Tibial nerve (tissue), 4 donors: Measurements from ENCODE around the gene SIRT6. TPM values are rescaled to one million over a fixed set of nuclear protein-coding genes. Genes with fewer than 3 reads are reported as not detected.
"Not testable (repeated sequence)": the region's sequence is repeated elsewhere in the genome, so short reads cannot be mapped to it uniquely, and the experiment has no call there.

Experiments
- DNase-seq, 2 donors: peaks; one replicate each; pipeline ENCODE4 v3.0.0-alpha.2; 2019; ENCODE audit warnings: low spot score in 2 of 2
- H3K27ac ChIP-seq, 4 donors: fragments of 200-600 bp; sonication (generic) in 3 of 4; one replicate each; pipeline ENCODE4 v1.5.1; 2017 to 2019; ENCODE audit warnings: mild to moderate bottlenecking in 1 of 4
- H3K27me3 ChIP-seq, 2 donors: fragments of 200-600 bp; sonication (generic) in 1 of 2; one replicate each; pipeline versions ENCODE4 v1.5.1 to v1.6.0; 2017 to 2019
- H3K36me3 ChIP-seq, 3 donors: fragments of 200-600 bp; sonication (generic); one replicate each; pipeline ENCODE4 v1.5.1; 2018 to 2019
- H3K4me1 ChIP-seq, 4 donors: fragments of 200-600 bp; sonication (generic) in 3 of 4; one replicate each; pipeline ENCODE4 v1.5.1; 2017 to 2019
- H3K4me3 ChIP-seq, 4 donors: fragments of 200-600 bp; sonication (generic) in 3 of 4; one replicate each; pipeline ENCODE4 v1.5.1; 2017 to 2019; ENCODE audit warnings: mild to moderate bottlenecking in 1 of 4, moderate library complexity in 1 of 4
- H3K9me3 ChIP-seq, 4 donors: fragments of 200-600 bp; sonication (generic) in 3 of 4; one replicate each; pipeline ENCODE4 v1.5.1; 2017 to 2019
- CTCF ChIP-seq, 5 experiments: fragments of 200-600 bp in 3 of 5; fragments of 450-650 bp in 2 of 5; sonication (generic) in 3 of 5; IDR thresholded peaks; one replicate each; pipeline ENCODE4 v1.5.1; 2016 to 2019; ENCODE audit warnings: antibody characterized with exemption in 5 of 5, mild to moderate bottlenecking in 3 of 5, moderate library complexity in 2 of 5
- EP300 ChIP-seq, 2 donors: sonication (generic); formaldehyde crosslinking; IDR thresholded peaks; one replicate each; pipeline ENCODE4 v1.6.1; 2017; ENCODE audit warnings: antibody characterized with exemption in 2 of 2, mild to moderate bottlenecking in 1 of 2
- POLR2A ChIP-seq, 2 donors: fragments of 450-650 bp; IDR thresholded peaks; one replicate each; pipeline ENCODE4 v1.6.1; 2017; ENCODE audit warnings: antibody characterized with exemption in 2 of 2, mild to moderate bottlenecking in 2 of 2, moderate library complexity in 2 of 2
- WGBS, 2 donors: methylation state at CpG; one replicate each; pipeline ENCODE4 v1.1.5; 2018; 5-methylcytosine and 5-hydroxymethylcytosine counted together
- total RNA-seq, 4 donors: library from RNA; depleted of rRNA; stranded (reverse); fragments of >200 nt; gene quantifications; one replicate each; pipeline ENCODE4 v1.1.0, GENCODE V29; 2016

Gene SIRT6
- total RNA-seq, 4 donors from 2014 or later = 17.7 to 41.4 (median 38.2) TPM

- H3K27me3 ChIP-seq = no peaks in the 10 kb centered on the region
- H3K4me3 ChIP-seq = no peak overlapping the region
- TF ChIP-seq EP300 (IDR thresholded peaks at IDR 0.05) (no peak), POLR2A (IDR thresholded peaks at IDR 0.05) (no peak), CTCF (IDR thresholded peaks at IDR 0.05) (no peak)
- H3K9me3 ChIP-seq = no peaks in the 10 kb centered on the region
- no peaks in the 10 kb centered on the region for H3K36me3 ChIP-seq
- H3K4me1 ChIP-seq = peaks cover 0 to 10% (median 0%) of the 10 kb centered on the region in 4 donors
- 81 to 84% methylated on average over 5 of the region's 5 CpGs for WGBS, 2 donors
- no peak overlapping the region for H3K27ac ChIP-seq
- DNase-seq = no peak
Measured at GRCh38 chr19:4138445-4138844, 43.9 kb downstream of the SIRT6 start.

GRCh38 chr19:4136680-4137088 is 45.7 kb downstream of the SIRT6 start:
- DNase-seq = no peak
- Histone ChIP-seq H3K4me3 (no peak overlapping the region), H3K36me3 (no peaks in the 10 kb centered on the region), H3K9me3 (no peaks in the 10 kb centered on the region), H3K4me1 (peaks cover 0 to 13% (median 0%) of the 10 kb centered on the region in 4 donors), H3K27ac (no peak overlapping the region), H3K27me3 (no peaks in the 10 kb centered on the region)
- no peak for TF ChIP-seq POLR2A (IDR thresholded peaks at IDR 0.05)
- no peak for TF ChIP-seq CTCF (IDR thresholded peaks at IDR 0.05)
- TF ChIP-seq EP300 (IDR thresholded peaks at IDR 0.05) = no peak
- 90 to 95% methylated on average over 8 of the region's 8 CpGs for WGBS, 2 donors

GRCh38 chr19:4135386-4135785 is 47.0 kb downstream of the SIRT6 start:
- 85 to 88% methylated on average over 9 of the region's 9 CpGs for WGBS, 2 donors
- H3K27me3 ChIP-seq, H3K9me3 ChIP-seq, H3K4me3 ChIP-seq, H3K36me3 ChIP-seq, DNase-seq, H3K27ac ChIP-seq: not testable (repeated sequence)
- H3K4me1 ChIP-seq = peaks cover 0 to 24% (median 0%) of the 10 kb centered on the region in 4 donors

GRCh38 chr19:4134351-4134750 is 48.0 kb downstream of the SIRT6 start:
- H3K27me3 ChIP-seq = no peaks in the 10 kb centered on the region
- no peak overlapping the region for H3K27ac ChIP-seq
- 45 to 47% methylated on average over 6 of the region's 6 CpGs for WGBS, 2 donors
- no peak overlapping the region for H3K4me3 ChIP-seq
- no peaks in the 10 kb centered on the region for H3K9me3 ChIP-seq
- DNase-seq = no peak
- no peaks in the 10 kb centered on the region for H3K36me3 ChIP-seq
- H3K4me1 ChIP-seq = peaks cover 0 to 18% (median 0%) of the 10 kb centered on the region in 4 donors
- TF ChIP-seq CTCF (IDR thresholded peaks at IDR 0.05) = no peak
- no peak for TF ChIP-seq POLR2A (IDR thresholded peaks at IDR 0.05)
- TF ChIP-seq EP300 (IDR thresholded peaks at IDR 0.05) = no peak

GRCh38 chr19:4130744-4131438 is 51.5 kb downstream of the SIRT6 start:
- Histone ChIP-seq H3K4me3 (no peak overlapping the region), H3K27ac (peak overlapping the region; percentile 27 to 95 (median 80)), H3K36me3 (no peaks in the 10 kb centered on the region), H3K4me1 (peaks cover 0 to 18% (median 0%) of the 10 kb centered on the region in 4 donors), H3K27me3 (no peaks in the 10 kb centered on the region), H3K9me3 (no peaks in the 10 kb centered on the region)
- 25 to 35% methylated on average over 8 of the region's 8 CpGs for WGBS, 2 donors
- TF ChIP-seq CTCF (IDR thresholded peaks at IDR 0.05) (no peak), EP300 (IDR thresholded peaks at IDR 0.05) (peak; percentile 59 to 69), POLR2A (IDR thresholded peaks at IDR 0.05) (peak in 1 of 2 donors; percentile 11)
- DNase-seq = no peak

GRCh38 chr19:4129050-4129449 is 53.3 kb downstream of the SIRT6 start:
- not testable (repeated sequence) for H3K36me3 ChIP-seq, DNase-seq, H3K27me3 ChIP-seq, H3K9me3 ChIP-seq, H3K4me3 ChIP-seq
- H3K4me1 ChIP-seq = peaks cover 0 to 24% (median 2%) of the 10 kb centered on the region in 4 donors
- H3K27ac ChIP-seq = peak overlapping the region in 2 of 4 donors; percentile 55 to 72
- WGBS, 2 donors = 86 to 91% methylated on average over 7 of the region's 7 CpGs

GRCh38 chr19:4127322-4127721 is 55.0 kb downstream of the SIRT6 start:
- not testable (repeated sequence) for H3K27me3 ChIP-seq, H3K27ac ChIP-seq, H3K36me3 ChIP-seq, DNase-seq, H3K4me3 ChIP-seq, H3K9me3 ChIP-seq
- peaks cover 0 to 34% (median 12%) of the 10 kb centered on the region in 4 donors for H3K4me1 ChIP-seq
- WGBS, 2 donors = 78 to 84% methylated on average over 4 of the region's 4 CpGs
